Keratinocyte (primary cell): ENCODE measurements around the gene YIPF2. TPM values are rescaled to one million over a fixed set of nuclear protein-coding genes. Genes with fewer than 3 reads are reported as not detected.
"Not testable (repeated sequence)": the region's sequence is repeated elsewhere in the genome, so short reads cannot be mapped to it uniquely, and the experiment has no call there.

Experiments
- DNase-seq: peaks from one replicate; pipeline ENCODE4 v3.0.0-alpha.2; 2011; ENCODE audit warnings: low read depth, missing footprints, low spot score
- FAIRE-seq: peaks from 2 replicates; lab custom pipeline; 2011; peaks lifted over from hg19 to GRCh38; lab: Jason Lieb, UNC
- H2AFZ ChIP-seq: 2 replicates; pipeline ENCODE4 v1.6.0; 2012; ENCODE audit warnings: low read length, control low read depth, inconsistent platforms; ENCODE audit not compliant: control insufficient read depth
- H3K27ac ChIP-seq: 2 replicates; pipeline ENCODE4 v1.5.1; 2011; ENCODE audit warnings: low read length; ENCODE audit not compliant: control insufficient read depth, insufficient read depth
- H3K27me3 ChIP-seq: 3 replicates; pipeline ENCODE4 v1.6.0; 2011; ENCODE audit warnings: low read length; ENCODE audit not compliant: control insufficient read depth, insufficient read depth; ENCODE audit errors: extremely low read depth
- H3K36me3 ChIP-seq, 2 experiments: 2 replicates in 1 of 2; 3 replicates in 1 of 2; pipeline ENCODE4 v1.5.1; 2011; ENCODE audit warnings: low read length in 2 of 2, mild to moderate bottlenecking in 1 of 2; ENCODE audit not compliant: control insufficient read depth in 2 of 2, insufficient read depth in 2 of 2; ENCODE audit errors: extremely low read depth in 1 of 2
- H3K4me1 ChIP-seq: 3 replicates; pipeline ENCODE4 v1.5.1; 2011; ENCODE audit warnings: low read length; ENCODE audit not compliant: control insufficient read depth, insufficient read depth; ENCODE audit errors: extremely low read depth
- H3K4me2 ChIP-seq: 3 replicates; pipeline ENCODE4 v1.6.0; 2011; ENCODE audit warnings: low read depth, low read length; ENCODE audit not compliant: control insufficient read depth, insufficient read depth; ENCODE audit errors: extremely low read depth
- H3K4me3 ChIP-seq, 3 experiments: fragments of 200-600 bp in 1 of 3; sonication (generic) in 1 of 3; 2 replicates in 2 of 3; 3 replicates in 1 of 3; pipeline ENCODE4 v1.5.1; 2011 to 2016; ENCODE audit warnings: low read length in 3 of 3, mild to moderate bottlenecking in 3 of 3, control low read depth in 2 of 3, inconsistent platforms in 1 of 3, low read depth in 1 of 3, mixed read lengths in 1 of 3, mixed run types in 1 of 3, moderate library complexity in 1 of 3; ENCODE audit not compliant: control insufficient read depth in 2 of 3, insufficient read depth in 2 of 3; ENCODE audit errors: extremely low read depth in 1 of 3
- H3K79me2 ChIP-seq: 2 replicates; pipeline ENCODE4 v1.6.0; 2012; ENCODE audit warnings: low read length; ENCODE audit not compliant: control insufficient read depth, insufficient read depth
- H3K9ac ChIP-seq: 3 replicates; pipeline ENCODE4 v1.6.0; 2011; ENCODE audit warnings: low read length; ENCODE audit not compliant: control insufficient read depth, insufficient read depth; ENCODE audit errors: extremely low read depth
- H3K9me1 ChIP-seq: 3 replicates; pipeline ENCODE4 v1.6.0; 2011; ENCODE audit warnings: low read length; ENCODE audit not compliant: control insufficient read depth, insufficient read depth; ENCODE audit errors: extremely low read depth
- H3K9me3 ChIP-seq: 2 replicates; pipeline ENCODE4 v1.5.1; 2012; ENCODE audit warnings: low read depth, low read length; ENCODE audit not compliant: control insufficient read depth
- H4K20me1 ChIP-seq: 3 replicates; pipeline ENCODE4 v1.6.0; 2011; ENCODE audit warnings: low read length; ENCODE audit not compliant: control insufficient read depth, insufficient read depth; ENCODE audit errors: extremely low read depth
- EZH2 ChIP-seq: IDR thresholded peaks from one replicate; pipeline ENCODE4 v1.6.1; 2012; ENCODE audit warnings: inconsistent platforms, mild to moderate bottlenecking, low read length, moderate library complexity
- dilution Hi-C: fragments of 300-500 bp; cut with MboI; formaldehyde crosslinking; loops from one replicate; pipeline ENCODE4 v1.7.0; 2020; ENCODE audit warnings: low sequenced_read_pairs; ENCODE audit not compliant: extremely low pct_ligation_motif_present
- polyA plus RNA-seq, 5 experiments: library from polyadenylated mRNA; depleted of rRNA in 3 of 5; stranded (reverse) in 3 of 5; stranded (forward) in 1 of 5; unstranded in 1 of 5; fragments of >200 nt; gene quantifications; 1 replicate in 1 of 5; 2 replicates in 3 of 5; 3 replicates in 1 of 5; pipeline versions ENCODE4 v1.2.1 to v1.2.3, GENCODE V29; 2011 to 2012; ENCODE audit warnings: missing spikeins in 2 of 5, low read depth in 1 of 5, low replicate concordance in 1 of 5
- TF ChIP-seq, protein P1 (sequence below), 3 experiments: IDR thresholded peaks in 1 of 3; conservative IDR thresholded peaks in 1 of 3; optimal IDR thresholded peaks in 1 of 3; 2 replicates in 2 of 3; 3 replicates in 1 of 3; pipeline versions ENCODE3 to v1.5.1; 2011; ENCODE audit warnings: low read length in 3 of 3, mild to moderate bottlenecking in 3 of 3, moderate library complexity in 2 of 3, control low read depth in 1 of 3, inconsistent platforms in 1 of 3; ENCODE audit not compliant: insufficient read depth in 2 of 3; ENCODE audit errors: extremely low read depth in 1 of 3

The YIPF2 gene
- polyA plus RNA-seq, 1 donor (not counting 4 experiments of a cell fraction or from before 2014, with no cell fraction given), result 26.9 TPM

DNA sequence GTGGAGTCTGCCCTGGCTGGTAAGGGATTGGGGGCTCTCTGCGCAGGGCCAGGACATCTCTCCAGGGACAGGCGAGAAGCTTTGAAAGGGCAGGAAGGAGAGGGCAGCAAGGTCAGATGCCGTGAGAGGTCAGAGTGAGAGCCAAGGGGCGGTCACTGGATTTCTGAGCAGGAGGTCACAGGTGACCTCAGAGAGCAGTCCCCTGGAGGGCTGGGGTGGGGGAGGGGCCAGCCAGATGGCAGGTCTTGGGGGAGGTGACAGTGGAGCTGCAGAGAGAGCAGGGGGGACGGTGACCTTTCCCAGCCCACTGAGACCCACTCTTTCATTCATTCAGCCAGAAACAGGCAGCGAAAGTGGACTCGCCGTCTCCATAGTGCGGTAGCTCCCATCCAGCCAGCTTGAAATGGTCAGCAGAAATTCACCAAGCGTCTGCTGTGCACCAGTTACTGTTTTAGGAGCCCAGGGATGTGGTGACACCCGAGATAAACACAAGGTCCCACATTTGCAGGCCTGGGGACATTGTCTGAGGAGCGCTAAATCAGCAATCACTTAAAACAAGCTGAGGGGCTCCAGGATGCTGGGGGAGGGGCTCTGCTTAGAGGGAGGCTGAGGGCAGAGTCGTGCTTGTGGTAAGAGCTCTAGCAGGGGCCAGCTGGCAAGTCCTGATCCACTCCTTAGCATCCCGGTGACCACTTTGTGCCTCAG, 46.9 kb downstream of the YIPF2 start:
- no peak for FAIRE-seq
- H3K4me2 ChIP-seq, result no peak overlapping the region
- no peak overlapping the region for H3K27ac ChIP-seq
- no peaks in the 10 kb centered on the region for H3K27me3 ChIP-seq
- H3K79me2 ChIP-seq, result peaks cover 71% of the 10 kb centered on the region
- H3K4me1 ChIP-seq, result peaks cover 5% of the 10 kb centered on the region
- no peaks in the 10 kb centered on the region for H3K9me3 ChIP-seq
- dilution Hi-C loops, result no loop called here
- H3K4me3 ChIP-seq, result no peak overlapping the region
- H3K9me1 ChIP-seq, result no peaks in the 10 kb centered on the region
- H3K36me3 ChIP-seq, result peaks cover 13 to 14% of the 10 kb centered on the region in 2 experiments
- peaks cover 10% of the 10 kb centered on the region for H4K20me1 ChIP-seq
- no peak for TF ChIP-seq EZH2
- TF ChIP-seq, protein P1, sequence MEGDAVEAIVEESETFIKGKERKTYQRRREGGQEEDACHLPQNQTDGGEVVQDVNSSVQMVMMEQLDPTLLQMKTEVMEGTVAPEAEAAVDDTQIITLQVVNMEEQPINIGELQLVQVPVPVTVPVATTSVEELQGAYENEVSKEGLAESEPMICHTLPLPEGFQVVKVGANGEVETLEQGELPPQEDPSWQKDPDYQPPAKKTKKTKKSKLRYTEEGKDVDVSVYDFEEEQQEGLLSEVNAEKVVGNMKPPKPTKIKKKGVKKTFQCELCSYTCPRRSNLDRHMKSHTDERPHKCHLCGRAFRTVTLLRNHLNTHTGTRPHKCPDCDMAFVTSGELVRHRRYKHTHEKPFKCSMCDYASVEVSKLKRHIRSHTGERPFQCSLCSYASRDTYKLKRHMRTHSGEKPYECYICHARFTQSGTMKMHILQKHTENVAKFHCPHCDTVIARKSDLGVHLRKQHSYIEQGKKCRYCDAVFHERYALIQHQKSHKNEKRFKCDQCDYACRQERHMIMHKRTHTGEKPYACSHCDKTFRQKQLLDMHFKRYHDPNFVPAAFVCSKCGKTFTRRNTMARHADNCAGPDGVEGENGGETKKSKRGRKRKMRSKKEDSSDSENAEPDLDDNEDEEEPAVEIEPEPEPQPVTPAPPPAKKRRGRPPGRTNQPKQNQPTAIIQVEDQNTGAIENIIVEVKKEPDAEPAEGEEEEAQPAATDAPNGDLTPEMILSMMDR (optimal IDR thresholded peaks at IDR 0.05 in 1 of 3, IDR thresholded peaks at IDR 0.05 in 1 of 3, conservative IDR thresholded peaks at IDR 0.05 in 1 of 3; ENCODE audit: extremely low read depth in 1 of 3, insufficient read depth in 2 of 3, low read length in 3 of 3), result no peak
- H2AFZ ChIP-seq, result no peak overlapping the region
- H3K9ac ChIP-seq, result no peak overlapping the region
- no peak for DNase-seq

DNA sequence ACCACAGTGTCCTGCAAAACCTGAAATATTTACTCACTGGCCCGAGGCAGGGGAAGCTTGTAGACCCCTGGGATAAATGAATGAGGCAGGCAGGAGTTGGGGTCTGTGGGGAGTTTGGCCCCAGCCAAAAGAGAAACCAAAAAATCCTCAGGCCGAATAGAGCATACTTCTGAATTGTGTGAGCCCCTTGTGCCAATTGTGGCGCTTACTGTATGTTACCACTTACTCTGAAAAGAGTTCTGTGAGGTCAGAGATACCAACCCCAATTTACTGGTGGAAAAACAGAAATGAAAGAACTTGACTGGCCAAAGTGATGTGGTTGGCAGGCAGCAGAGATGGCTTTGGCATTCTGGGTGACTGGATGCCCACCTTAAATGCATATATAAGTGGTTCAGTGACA, 50.2 kb downstream of the YIPF2 start:
- Histone ChIP-seq H3K9ac (no peak overlapping the region), H3K9me1 (no peaks in the 10 kb centered on the region), H3K4me2 (no peak overlapping the region), H2AFZ (no peak overlapping the region), H3K79me2 (peaks cover 87% of the 10 kb centered on the region), H3K36me3 (peaks cover 12 to 14% of the 10 kb centered on the region in 2 experiments), H3K27ac (no peak overlapping the region), H3K4me1 (peaks cover 5% of the 10 kb centered on the region), H3K4me3 (no peak overlapping the region), H3K9me3 (no peaks in the 10 kb centered on the region), H3K27me3 (no peaks in the 10 kb centered on the region), H4K20me1 (peaks cover 6% of the 10 kb centered on the region)
- no peak for FAIRE-seq
- dilution Hi-C loops, result no loop called here
- no peak for DNase-seq
- TF ChIP-seq, protein P1 (optimal IDR thresholded peaks at IDR 0.05 in 1 of 3, IDR thresholded peaks at IDR 0.05 in 1 of 3, conservative IDR thresholded peaks at IDR 0.05 in 1 of 3; ENCODE audit: extremely low read depth in 1 of 3, insufficient read depth in 2 of 3, low read length in 3 of 3), result no peak
- no peak for TF ChIP-seq EZH2

DNA sequence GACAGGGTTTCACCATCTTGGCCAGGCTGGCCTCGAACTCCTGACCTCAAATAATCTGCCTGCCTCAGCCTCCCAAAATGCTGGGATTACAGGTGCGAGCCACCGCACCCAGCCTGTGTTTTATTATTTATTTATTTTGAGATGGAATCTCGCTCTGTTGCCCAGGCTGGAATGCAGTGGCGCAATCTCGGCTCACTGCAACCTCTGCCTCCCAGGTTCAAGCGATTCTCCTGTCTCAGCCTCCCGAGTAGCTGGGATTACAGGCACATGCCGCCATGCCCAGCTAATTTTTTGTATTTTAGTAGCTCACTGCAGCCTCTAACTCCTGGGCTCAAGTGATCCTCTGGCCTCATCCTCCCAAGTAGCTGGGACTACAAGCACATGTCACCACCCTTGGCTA, 50.8 kb downstream of the YIPF2 start:
- H3K27me3 ChIP-seq, DNase-seq, H4K20me1 ChIP-seq, H3K27ac ChIP-seq, H3K9ac ChIP-seq, H3K4me3 ChIP-seq, H3K9me1 ChIP-seq, FAIRE-seq, H2AFZ ChIP-seq, dilution Hi-C loops, H3K4me2 ChIP-seq, H3K9me3 ChIP-seq: not testable (repeated sequence)
- Histone ChIP-seq H3K4me1 (peaks cover 10% of the 10 kb centered on the region), H3K79me2 (peaks cover 87% of the 10 kb centered on the region), H3K36me3 (peaks cover 12 to 14% of the 10 kb centered on the region in 2 experiments)
